NCI-H526 (cell line): ENCODE data around the gene FOXP3.
A peak's percentile ranks its signal among the peaks of the same experiment; 100 is the strongest.

Experiments used
- DNase-seq, 2 experiments: peaks; one replicate each; lab custom pipeline; 2025; lab: John Stamatoyannopoulos, UW

FOXP3 gene

GRCh38 chrX:49276207-49276606 lies 11.7 kb upstream of the FOXP3 start:
- no peak for DNase-seq

GRCh38 chrX:49273181-49273727 lies 8.7 kb upstream of the FOXP3 start:
- DNase-seq = no peak

- no peak for DNase-seq
Observed at GRCh38 chrX:49272421-49272820, 7.9 kb upstream of the FOXP3 start.

GRCh38 chrX:49271341-49271740 lies 6.8 kb upstream of the FOXP3 start:
- DNase-seq = no peak

- no peak for DNase-seq
Observed at GRCh38 chrX:49270249-49270921, 5.9 kb upstream of the FOXP3 start.

GRCh38 chrX:49269767-49270248 lies 5.3 kb upstream of the FOXP3 start, which contains the start of gene PPP1R3F:
Gene PPP1R3F, plus strand, starts transcription at chrX:49269793. Its CDS starts 77 bp downstream, at chrX:49269870.
- no peak for DNase-seq

GRCh38 chrX:49269010-49269766 lies 4.7 kb upstream of the FOXP3 start:
- DNase-seq = peak; percentile 97

GRCh38 chrX:49268702-49269009 lies 4.1 kb upstream of the FOXP3 start:
- DNase-seq = no peak

GRCh38 chrX:49266523-49267445 lies 2.3 kb upstream of the FOXP3 start:
- DNase-seq = no peak

GRCh38 chrX:49263631-49264030 lies 879 bp downstream of the FOXP3 start:
- DNase-seq = no peak

- no peak for DNase-seq
Observed at GRCh38 chrX:49262603-49263002, 1.9 kb downstream of the FOXP3 start.

- DNase-seq = no peak
Observed at GRCh38 chrX:49260221-49260985, 4.1 kb downstream of the FOXP3 start.

- no peak for DNase-seq
Observed at GRCh38 chrX:49258749-49259124, 5.8 kb downstream of the FOXP3 start.

GRCh38 chrX:49257846-49258748 lies 6.4 kb downstream of the FOXP3 start:
- no peak for DNase-seq

- DNase-seq = no peak
Observed at GRCh38 chrX:49257074-49257790, 7.3 kb downstream of the FOXP3 start.

GRCh38 chrX:49256268-49256995 lies 8.1 kb downstream of the FOXP3 start:
- DNase-seq = no peak

- no peak for DNase-seq
Observed at GRCh38 chrX:49254639-49255038, 9.9 kb downstream of the FOXP3 start.

- DNase-seq = no peak
Observed at GRCh38 chrX:49251325-49251724, 13.2 kb downstream of the FOXP3 start.

GRCh38 chrX:49250578-49250977 lies 13.9 kb downstream of the FOXP3 start:
- DNase-seq = no peak
